GM12801 (cell line): Measurements from ENCODE around the gene SSH2.

Source experiments
- CTCF ChIP-seq: IDR thresholded peaks from one replicate; pipeline ENCODE4 v1.5.1; 2011; ENCODE audit warnings: control low read depth; ENCODE audit not compliant: insufficient read length; ENCODE audit errors: extremely low read depth

The SSH2 gene

GRCh38 chr17:29610395-29610794 lies 319.6 kb downstream of the SSH2 start:
- no peak for TF ChIP-seq CTCF

DNA sequence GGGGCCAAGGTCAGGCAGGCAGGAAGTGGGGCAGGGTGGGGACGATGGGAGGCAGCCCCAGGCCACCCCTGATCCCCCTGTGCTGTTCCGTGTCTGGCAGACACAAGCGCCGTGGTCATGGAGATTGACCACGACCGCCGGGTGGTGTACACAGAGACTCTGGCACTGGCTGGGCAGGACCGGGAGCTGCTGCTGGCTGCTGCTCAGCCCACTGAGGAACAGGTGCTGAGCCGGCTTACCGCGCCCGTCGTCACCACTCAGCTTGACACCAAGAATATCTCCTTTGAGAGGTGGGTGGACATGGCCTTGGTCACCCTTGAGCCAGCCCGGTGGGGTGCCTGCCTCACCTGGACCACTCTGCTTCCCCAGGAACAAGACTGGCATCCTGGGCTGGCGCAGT lies 321.0 kb downstream of the SSH2 start:
- no peak for TF ChIP-seq CTCF

DNA sequence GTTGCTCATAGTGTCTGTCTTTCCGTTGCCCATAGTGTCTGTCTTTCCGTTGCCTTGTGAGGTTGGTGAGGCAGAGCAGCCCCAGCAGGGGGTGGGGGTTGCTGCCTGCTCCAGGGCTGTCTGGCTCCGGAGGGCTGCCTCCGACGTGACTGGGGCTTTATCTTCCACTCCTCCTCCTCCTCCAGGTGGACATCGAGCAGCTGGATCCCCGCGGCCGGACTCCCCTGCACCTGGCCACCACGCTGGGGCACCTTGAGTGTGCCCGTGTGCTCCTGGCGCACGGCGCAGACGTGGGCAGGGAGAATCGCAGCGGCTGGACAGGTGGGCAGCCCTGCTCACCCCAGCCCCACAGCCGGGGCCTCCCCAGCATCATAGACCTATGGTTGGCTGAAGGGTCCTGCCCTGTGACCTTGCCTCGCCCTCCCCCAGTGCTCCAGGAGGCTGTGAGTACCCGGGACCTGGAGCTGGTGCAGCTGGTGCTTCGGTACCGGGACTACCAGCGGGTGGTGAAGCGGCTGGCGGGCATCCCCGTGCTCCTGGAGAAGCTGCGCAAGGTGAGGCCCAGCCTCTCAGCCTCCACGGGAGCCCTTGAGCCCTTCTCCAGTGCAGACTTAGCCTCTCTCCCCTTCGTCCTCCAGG lies 322.4 kb downstream of the SSH2 start:
- no peak for TF ChIP-seq CTCF

GRCh38 chr17:29603109-29603674 lies 326.8 kb downstream of the SSH2 start:
- TF ChIP-seq CTCF, result no peak

DNA sequence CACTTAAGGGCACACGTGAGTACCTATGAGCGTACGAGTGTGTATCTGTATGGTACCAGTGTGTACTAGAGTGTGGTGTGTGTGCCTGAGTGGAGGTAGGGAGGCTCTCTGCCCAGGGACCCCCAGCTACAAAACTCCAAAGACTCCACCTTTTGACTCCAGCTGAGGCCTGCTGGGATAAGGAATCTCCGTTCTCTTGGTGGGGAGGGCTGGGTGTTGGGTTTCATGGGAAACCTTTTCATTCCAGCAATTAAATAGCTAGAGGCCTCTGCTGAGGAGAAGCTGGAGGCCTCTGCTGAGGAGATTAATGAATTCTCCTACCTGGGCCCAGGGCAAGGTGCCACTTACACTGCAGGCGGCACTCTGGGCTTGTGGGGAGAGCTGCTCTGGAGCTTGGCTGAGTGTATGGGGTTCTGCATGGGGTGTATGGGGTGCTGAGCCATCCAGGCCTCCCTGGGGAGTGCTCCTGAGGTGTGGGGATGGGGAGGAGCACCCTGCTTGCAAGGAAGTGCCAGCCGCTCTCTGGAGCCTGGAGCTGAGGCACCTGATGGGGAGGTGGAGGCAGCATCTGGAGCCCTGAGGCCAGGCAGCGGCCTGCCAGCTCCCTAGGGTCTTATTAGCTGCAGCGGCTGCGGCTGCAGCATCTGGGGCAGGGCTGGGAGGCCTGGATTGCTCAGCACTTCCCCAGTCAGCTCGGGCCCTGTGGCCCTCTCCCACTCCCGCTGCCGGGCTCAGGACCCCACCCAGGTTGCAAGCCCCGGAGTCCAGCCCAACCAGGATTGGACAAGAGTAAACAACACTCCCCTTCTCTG lies 332.5 kb downstream of the SSH2 start:
- no peak for TF ChIP-seq CTCF

DNA sequence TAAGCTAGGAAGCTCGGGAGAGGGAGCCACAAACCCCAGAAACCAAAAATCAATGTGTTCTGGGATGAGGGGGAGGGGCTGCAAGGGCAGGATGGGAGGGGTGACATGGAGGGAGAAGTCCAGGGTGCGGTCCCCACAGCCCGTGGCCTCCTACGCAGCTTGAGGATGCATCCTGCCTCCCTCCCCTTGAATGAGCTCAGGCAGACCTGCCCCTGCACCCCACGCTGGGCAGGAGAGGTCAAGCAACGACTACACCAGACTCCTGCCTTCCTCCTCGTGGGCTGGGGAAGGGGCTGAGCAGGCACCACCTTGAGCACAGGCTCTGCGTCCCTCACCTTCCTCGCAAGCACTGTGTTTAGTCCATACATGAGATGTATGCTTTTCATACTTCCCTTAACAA lies 333.2 kb downstream of the SSH2 start:
- no peak for TF ChIP-seq CTCF

GRCh38 chr17:29595943-29596774 lies 333.9 kb downstream of the SSH2 start:
- TF ChIP-seq CTCF, result no peak
